Keratinocyte (primary cell): ENCODE results near the gene SLAIN2. TPM values are rescaled to one million over a fixed set of nuclear protein-coding genes. Genes with fewer than 3 reads are reported as not detected.

Experiments
- DNase-seq: peaks from one replicate; pipeline ENCODE4 v3.0.0-alpha.2; 2011; ENCODE audit warnings: low read depth, missing footprints, low spot score
- FAIRE-seq: peaks from 2 replicates; lab custom pipeline; 2011; peaks lifted over from hg19 to GRCh38; lab: Jason Lieb, UNC
- H2AFZ ChIP-seq: 2 replicates; pipeline ENCODE4 v1.6.0; 2012; ENCODE audit warnings: low read length, control low read depth, inconsistent platforms; ENCODE audit not compliant: control insufficient read depth
- H3K27ac ChIP-seq: 2 replicates; pipeline ENCODE4 v1.5.1; 2011; ENCODE audit warnings: low read length; ENCODE audit not compliant: control insufficient read depth, insufficient read depth
- H3K27me3 ChIP-seq: 3 replicates; pipeline ENCODE4 v1.6.0; 2011; ENCODE audit warnings: low read length; ENCODE audit not compliant: control insufficient read depth, insufficient read depth; ENCODE audit errors: extremely low read depth
- H3K36me3 ChIP-seq, 2 experiments: 2 replicates in 1 of 2; 3 replicates in 1 of 2; pipeline ENCODE4 v1.5.1; 2011; ENCODE audit warnings: low read length in 2 of 2, mild to moderate bottlenecking in 1 of 2; ENCODE audit not compliant: control insufficient read depth in 2 of 2, insufficient read depth in 2 of 2; ENCODE audit errors: extremely low read depth in 1 of 2
- H3K4me1 ChIP-seq: 3 replicates; pipeline ENCODE4 v1.5.1; 2011; ENCODE audit warnings: low read length; ENCODE audit not compliant: control insufficient read depth, insufficient read depth; ENCODE audit errors: extremely low read depth
- H3K4me2 ChIP-seq: 3 replicates; pipeline ENCODE4 v1.6.0; 2011; ENCODE audit warnings: low read depth, low read length; ENCODE audit not compliant: control insufficient read depth, insufficient read depth; ENCODE audit errors: extremely low read depth
- H3K4me3 ChIP-seq, 3 experiments: fragments of 200-600 bp in 1 of 3; sonication (generic) in 1 of 3; 2 replicates in 2 of 3; 3 replicates in 1 of 3; pipeline ENCODE4 v1.5.1; 2011 to 2016; ENCODE audit warnings: low read length in 3 of 3, mild to moderate bottlenecking in 3 of 3, control low read depth in 2 of 3, inconsistent platforms in 1 of 3, low read depth in 1 of 3, mixed read lengths in 1 of 3, mixed run types in 1 of 3, moderate library complexity in 1 of 3; ENCODE audit not compliant: control insufficient read depth in 2 of 3, insufficient read depth in 2 of 3; ENCODE audit errors: extremely low read depth in 1 of 3
- H3K79me2 ChIP-seq: 2 replicates; pipeline ENCODE4 v1.6.0; 2012; ENCODE audit warnings: low read length; ENCODE audit not compliant: control insufficient read depth, insufficient read depth
- H3K9ac ChIP-seq: 3 replicates; pipeline ENCODE4 v1.6.0; 2011; ENCODE audit warnings: low read length; ENCODE audit not compliant: control insufficient read depth, insufficient read depth; ENCODE audit errors: extremely low read depth
- H3K9me1 ChIP-seq: 3 replicates; pipeline ENCODE4 v1.6.0; 2011; ENCODE audit warnings: low read length; ENCODE audit not compliant: control insufficient read depth, insufficient read depth; ENCODE audit errors: extremely low read depth
- H3K9me3 ChIP-seq: 2 replicates; pipeline ENCODE4 v1.5.1; 2012; ENCODE audit warnings: low read depth, low read length; ENCODE audit not compliant: control insufficient read depth
- H4K20me1 ChIP-seq: 3 replicates; pipeline ENCODE4 v1.6.0; 2011; ENCODE audit warnings: low read length; ENCODE audit not compliant: control insufficient read depth, insufficient read depth; ENCODE audit errors: extremely low read depth
- EZH2 ChIP-seq: IDR thresholded peaks from one replicate; pipeline ENCODE4 v1.6.1; 2012; ENCODE audit warnings: inconsistent platforms, mild to moderate bottlenecking, low read length, moderate library complexity
- dilution Hi-C: fragments of 300-500 bp; cut with MboI; formaldehyde crosslinking; loops from one replicate; pipeline ENCODE4 v1.7.0; 2020; ENCODE audit warnings: low sequenced_read_pairs; ENCODE audit not compliant: extremely low pct_ligation_motif_present
- polyA plus RNA-seq, 5 experiments: library from polyadenylated mRNA; depleted of rRNA in 3 of 5; stranded (reverse) in 3 of 5; stranded (forward) in 1 of 5; unstranded in 1 of 5; fragments of >200 nt; gene quantifications; 1 replicate in 1 of 5; 2 replicates in 3 of 5; 3 replicates in 1 of 5; pipeline versions ENCODE4 v1.2.1 to v1.2.3, GENCODE V29; 2011 to 2012; ENCODE audit warnings: missing spikeins in 2 of 5, low read depth in 1 of 5, low replicate concordance in 1 of 5
- TF ChIP-seq, protein P1 (sequence below), 3 experiments: IDR thresholded peaks in 1 of 3; conservative IDR thresholded peaks in 1 of 3; optimal IDR thresholded peaks in 1 of 3; 2 replicates in 2 of 3; 3 replicates in 1 of 3; pipeline versions ENCODE3 to v1.5.1; 2011; ENCODE audit warnings: low read length in 3 of 3, mild to moderate bottlenecking in 3 of 3, moderate library complexity in 2 of 3, control low read depth in 1 of 3, inconsistent platforms in 1 of 3; ENCODE audit not compliant: insufficient read depth in 2 of 3; ENCODE audit errors: extremely low read depth in 1 of 3

The SLAIN2 gene
- polyA plus RNA-seq, 1 donor (not counting 4 experiments of a cell fraction or from before 2014, with no cell fraction given) = 72.4 TPM

DNA sequence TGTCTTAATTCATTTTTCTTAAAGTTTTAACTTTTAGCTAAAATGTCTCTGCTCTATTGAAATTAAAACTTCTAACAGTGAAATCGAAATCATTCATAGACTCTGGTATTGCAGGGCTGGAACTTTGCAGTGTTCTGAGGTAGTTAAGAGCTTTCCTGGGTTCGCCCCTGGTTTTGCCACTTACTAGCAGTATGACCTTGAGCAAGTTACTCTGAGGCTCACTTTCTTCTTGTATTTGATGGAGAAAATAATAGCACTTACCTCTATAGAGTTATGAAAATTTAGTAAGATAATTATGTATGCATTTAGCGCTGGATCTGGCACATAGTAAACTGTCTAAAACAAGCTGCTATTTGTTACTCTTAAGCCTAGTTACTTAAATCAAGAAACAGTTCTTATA is 1.7 kb downstream of the SLAIN2 start:
- Histone ChIP-seq H2AFZ (no peak overlapping the region), H3K4me2 (peak overlapping the region; percentile 66), H3K9ac (peak overlapping the region; percentile 84), H3K79me2 (peaks cover 64% of the 10 kb centered on the region), H3K27me3 (no peaks in the 10 kb centered on the region), H3K9me1 (peaks cover 2% of the 10 kb centered on the region), H4K20me1 (peaks cover 3% of the 10 kb centered on the region), H3K4me3 (peak overlapping the region; percentile 72 to 90 (median 88)), H3K36me3 (no peaks in the 10 kb centered on the region), H3K4me1 (peaks cover 48% of the 10 kb centered on the region), H3K9me3 (no peaks in the 10 kb centered on the region), H3K27ac (peak overlapping the region; percentile 62)
- no peak for FAIRE-seq
- dilution Hi-C loops = no loop called here
- DNase-seq = no peak
- no peak for TF ChIP-seq EZH2
- TF ChIP-seq, protein P1, sequence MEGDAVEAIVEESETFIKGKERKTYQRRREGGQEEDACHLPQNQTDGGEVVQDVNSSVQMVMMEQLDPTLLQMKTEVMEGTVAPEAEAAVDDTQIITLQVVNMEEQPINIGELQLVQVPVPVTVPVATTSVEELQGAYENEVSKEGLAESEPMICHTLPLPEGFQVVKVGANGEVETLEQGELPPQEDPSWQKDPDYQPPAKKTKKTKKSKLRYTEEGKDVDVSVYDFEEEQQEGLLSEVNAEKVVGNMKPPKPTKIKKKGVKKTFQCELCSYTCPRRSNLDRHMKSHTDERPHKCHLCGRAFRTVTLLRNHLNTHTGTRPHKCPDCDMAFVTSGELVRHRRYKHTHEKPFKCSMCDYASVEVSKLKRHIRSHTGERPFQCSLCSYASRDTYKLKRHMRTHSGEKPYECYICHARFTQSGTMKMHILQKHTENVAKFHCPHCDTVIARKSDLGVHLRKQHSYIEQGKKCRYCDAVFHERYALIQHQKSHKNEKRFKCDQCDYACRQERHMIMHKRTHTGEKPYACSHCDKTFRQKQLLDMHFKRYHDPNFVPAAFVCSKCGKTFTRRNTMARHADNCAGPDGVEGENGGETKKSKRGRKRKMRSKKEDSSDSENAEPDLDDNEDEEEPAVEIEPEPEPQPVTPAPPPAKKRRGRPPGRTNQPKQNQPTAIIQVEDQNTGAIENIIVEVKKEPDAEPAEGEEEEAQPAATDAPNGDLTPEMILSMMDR (optimal IDR thresholded peaks at IDR 0.05 in 1 of 3, IDR thresholded peaks at IDR 0.05 in 1 of 3, conservative IDR thresholded peaks at IDR 0.05 in 1 of 3; ENCODE audit: extremely low read depth in 1 of 3, insufficient read depth in 2 of 3, low read length in 3 of 3) = no peak

DNA sequence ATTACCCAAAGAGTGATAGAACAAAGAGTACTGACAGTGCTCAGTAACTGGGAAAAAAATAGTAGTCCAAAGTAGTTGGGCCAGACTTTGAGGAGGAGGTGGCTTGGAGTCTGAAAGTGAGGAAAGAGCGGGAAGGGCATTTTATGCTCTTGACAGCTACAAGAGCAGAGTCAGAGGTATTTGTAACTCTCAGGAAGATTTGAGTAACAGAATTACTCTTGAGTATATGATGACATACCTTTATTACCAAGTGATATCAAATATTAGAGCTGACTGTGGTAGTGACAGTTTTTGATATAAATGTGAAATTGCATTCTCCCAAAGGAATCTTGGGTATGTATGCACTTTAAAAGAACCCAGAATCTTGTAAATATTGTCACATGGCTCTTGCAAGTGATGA is 2.2 kb downstream of the SLAIN2 start:
- peaks cover 43% of the 10 kb centered on the region for H3K4me1 ChIP-seq

More for the DNA sequence above, 2.2 kb downstream of the SLAIN2 start:
- TF ChIP-seq, protein P1 (optimal IDR thresholded peaks at IDR 0.05 in 1 of 3, IDR thresholded peaks at IDR 0.05 in 1 of 3, conservative IDR thresholded peaks at IDR 0.05 in 1 of 3; ENCODE audit: extremely low read depth in 1 of 3, insufficient read depth in 2 of 3, low read length in 3 of 3) = no peak
- TF ChIP-seq EZH2 = no peak
- Histone ChIP-seq H3K9me1 (peaks cover 2% of the 10 kb centered on the region), H3K9me3 (no peaks in the 10 kb centered on the region), H3K9ac (no peak overlapping the region), H3K79me2 (peaks cover 70% of the 10 kb centered on the region), H3K36me3 (no peaks in the 10 kb centered on the region), H3K27me3 (no peaks in the 10 kb centered on the region), H3K27ac (no peak overlapping the region), H3K4me3 (peak overlapping the region in 2 of 3 experiments; percentile 72 to 90), H2AFZ (no peak overlapping the region), H3K4me2 (peak overlapping the region; percentile 66), H4K20me1 (peaks cover 3% of the 10 kb centered on the region)
- peak; percentile 71 for FAIRE-seq
- DNase-seq = no peak
- dilution Hi-C loops = no loop called here
